ENCODE results near the gene OTOG.

The OTOG gene

GRCh38 chr11:17658211-17658610 is 111.2 kb downstream of the OTOG start:
- DNase-seq (ENCODE audit: low spot score in 2 of 2): no peak
- Mint-ChIP-seq H3K4me1 (no peaks in the 10 kb centered on the region), H3K27ac (no peak overlapping the region), H3K36me3 (no peaks in the 10 kb centered on the region), H3K4me3 (no peak overlapping the region), H3K9me3 (peaks cover 7% of the 10 kb centered on the region)
- no peak for ATAC-seq

- DNase-seq (ENCODE audit: low spot score in 2 of 2): no peak
- Mint-ChIP-seq H3K36me3 (no peaks in the 10 kb centered on the region), H3K4me3 (no peak overlapping the region), H3K27ac (no peak overlapping the region), H3K9me3 (no peaks in the 10 kb centered on the region), H3K4me1 (no peaks in the 10 kb centered on the region)
- no peak for ATAC-seq
Observed at GRCh38 chr11:17668166-17668565, 121.1 kb downstream of the OTOG start.

- Mint-ChIP-seq H3K36me3 (no peaks in the 10 kb centered on the region), H3K4me3 (no peak overlapping the region), H3K27ac (no peak overlapping the region)
Observed at GRCh38 chr11:17672469-17672868, 125.4 kb downstream of the OTOG start.

GRCh38 chr11:17673951-17674350 is 126.9 kb downstream of the OTOG start:
- Mint-ChIP-seq H3K27ac (no peak overlapping the region), H3K4me1 (no peaks in the 10 kb centered on the region), H3K9me3 (peaks cover 13% of the 10 kb centered on the region), H3K36me3 (no peaks in the 10 kb centered on the region), H3K4me3 (no peak overlapping the region)
- ATAC-seq (no peak), DNase-seq (ENCODE audit: low spot score in 2 of 2) (no peak)

More at GRCh38 chr11:17672469-17672868, 125.4 kb downstream of the OTOG start:
- peak; percentile 39 for ATAC-seq
- no peak for DNase-seq (ENCODE audit: low spot score in 2 of 2)
- Mint-ChIP-seq H3K9me3 (peaks cover 13% of the 10 kb centered on the region), H3K4me1 (no peaks in the 10 kb centered on the region)

GRCh38 chr11:17682848-17683247 is 135.8 kb downstream of the OTOG start:
- DNase-seq (ENCODE audit: low spot score in 2 of 2) (no peak), ATAC-seq (no peak)
- Mint-ChIP-seq H3K27ac (no peak overlapping the region), H3K9me3 (no peaks in the 10 kb centered on the region), H3K4me1 (no peaks in the 10 kb centered on the region), H3K4me3 (no peak overlapping the region), H3K36me3 (no peaks in the 10 kb centered on the region)

- Mint-ChIP-seq H3K36me3 (no peaks in the 10 kb centered on the region), H3K4me3 (no peak overlapping the region), H3K27ac (no peak overlapping the region), H3K4me1 (no peaks in the 10 kb centered on the region), H3K9me3 (no peaks in the 10 kb centered on the region)
- no peak for DNase-seq (ENCODE audit: low spot score in 2 of 2)
- no peak for ATAC-seq
Observed at GRCh38 chr11:17683377-17684161, 136.5 kb downstream of the OTOG start.

- Mint-ChIP-seq H3K36me3 (no peaks in the 10 kb centered on the region), H3K4me3 (no peak overlapping the region), H3K4me1 (no peaks in the 10 kb centered on the region), H3K9me3 (no peaks in the 10 kb centered on the region), H3K27ac (no peak overlapping the region)
- ATAC-seq (no peak), DNase-seq (ENCODE audit: low spot score in 2 of 2) (no peak)
Observed at GRCh38 chr11:17684550-17684949, 137.5 kb downstream of the OTOG start.

- DNase-seq (ENCODE audit: low spot score in 2 of 2) (no peak), ATAC-seq (no peak)
- Mint-ChIP-seq H3K9me3 (no peaks in the 10 kb centered on the region), H3K27ac (no peak overlapping the region), H3K4me1 (no peaks in the 10 kb centered on the region), H3K4me3 (no peak overlapping the region), H3K36me3 (no peaks in the 10 kb centered on the region)
Observed at GRCh38 chr11:17686231-17686980, 139.3 kb downstream of the OTOG start.

- no peaks in the 10 kb centered on the region for H3K9me3 Mint-ChIP-seq
- H3K4me1 Mint-ChIP-seq: no peaks in the 10 kb centered on the region
- peak in 1 of 2 donors; percentile 20 for DNase-seq (ENCODE audit: low spot score in 2 of 2)
- H3K27ac Mint-ChIP-seq: no peak overlapping the region
- ATAC-seq: no peak
- no peaks in the 10 kb centered on the region for H3K36me3 Mint-ChIP-seq
- H3K4me3 Mint-ChIP-seq: no peak overlapping the region
Observed at GRCh38 chr11:17687946-17688670, 141.0 kb downstream of the OTOG start.

- Mint-ChIP-seq H3K4me3 (no peak overlapping the region), H3K27ac (no peak overlapping the region), H3K9me3 (no peaks in the 10 kb centered on the region), H3K36me3 (no peaks in the 10 kb centered on the region), H3K4me1 (no peaks in the 10 kb centered on the region)
- no peak for DNase-seq (ENCODE audit: low spot score in 2 of 2)
- no peak for ATAC-seq
Observed at GRCh38 chr11:17691550-17691949, 144.5 kb downstream of the OTOG start.

- Mint-ChIP-seq H3K4me3 (no peak overlapping the region), H3K27ac (no peak overlapping the region), H3K4me1 (no peaks in the 10 kb centered on the region), H3K36me3 (no peaks in the 10 kb centered on the region), H3K9me3 (no peaks in the 10 kb centered on the region)
- ATAC-seq: no peak
- DNase-seq (ENCODE audit: low spot score in 2 of 2): no peak
Observed at GRCh38 chr11:17691976-17692375, 144.9 kb downstream of the OTOG start.

- Mint-ChIP-seq H3K9me3 (no peaks in the 10 kb centered on the region), H3K4me3 (no peak overlapping the region), H3K27ac (no peak overlapping the region), H3K36me3 (no peaks in the 10 kb centered on the region), H3K4me1 (no peaks in the 10 kb centered on the region)
- ATAC-seq (no peak), DNase-seq (ENCODE audit: low spot score in 2 of 2) (no peak)
Observed at GRCh38 chr11:17692931-17693330, 145.9 kb downstream of the OTOG start.

- no peaks in the 10 kb centered on the region for H3K4me1 Mint-ChIP-seq
- no peak for ATAC-seq
- no peak for DNase-seq (ENCODE audit: low spot score in 2 of 2)
- H3K4me3 Mint-ChIP-seq: no peak overlapping the region
- no peaks in the 10 kb centered on the region for H3K36me3 Mint-ChIP-seq
- H3K9me3 Mint-ChIP-seq: no peaks in the 10 kb centered on the region
- no peak overlapping the region for H3K27ac Mint-ChIP-seq
Observed at GRCh38 chr11:17693531-17693930, 146.5 kb downstream of the OTOG start.

GRCh38 chr11:17694494-17695110 is 147.5 kb downstream of the OTOG start:
- no peak for DNase-seq (ENCODE audit: low spot score in 2 of 2)
- Mint-ChIP-seq H3K36me3 (no peaks in the 10 kb centered on the region), H3K4me1 (no peaks in the 10 kb centered on the region), H3K4me3 (no peak overlapping the region), H3K27ac (no peak overlapping the region), H3K9me3 (no peaks in the 10 kb centered on the region)
- ATAC-seq: no peak

All from stimulated activated effector memory CD8-positive, alpha-beta T cell treated with anti-CD3 and anti-CD28 coated beads, Interleukin-12 subunit alpha, Interleukin-12 subunit beta, amount 100 ng/mL, for 72 hours (primary cell).